Activated B cell treated with CpG ODN at 0.5 μM for 24 hours (primary cell): ENCODE measurements around the gene TEAD3. TPM values are rescaled to one million over a fixed set of nuclear protein-coding genes. Genes with fewer than 3 reads are reported as not detected.

ENCODE experiments used
- ATAC-seq: fragments of 200-7000 bp; cut with Tn5 transposase; one replicate; pipeline ENCODE4 v1.10.0; 2021; ENCODE audit warnings: low read depth, mild to moderate bottlenecking, moderate library complexity
- CTCF ChIA-PET: fragments of 350-600 bp; sonication (Branson Sonifier 250); formaldehyde crosslinking; loops from one replicate; lab custom pipeline; 2021; ENCODE audit warnings: antibody characterized with exemption; lab: Charles Lee
- POLR2A ChIA-PET: fragments of 350-600 bp; sonication (Branson Sonifier 250); formaldehyde crosslinking; loops from one replicate; lab custom pipeline; 2021; ENCODE audit warnings: antibody characterized with exemption; lab: Charles Lee
- DNase-seq: peaks from one replicate; pipeline ENCODE4 v3.0.0; 2022
- H3K27ac Mint-ChIP-seq: one replicate; pipeline ENCODE4 v1.8.0; 2020; ENCODE audit warnings: mixed read lengths
- H3K27me3 Mint-ChIP-seq: one replicate; pipeline ENCODE4 v1.8.0; 2021; ENCODE audit warnings: mixed read lengths
- H3K36me3 Mint-ChIP-seq: one replicate; pipeline ENCODE4 v1.8.0; 2021; ENCODE audit warnings: low read depth, mixed read lengths
- H3K4me1 Mint-ChIP-seq: one replicate; pipeline ENCODE4 v1.8.0; 2021; ENCODE audit warnings: mixed read lengths
- H3K4me3 Mint-ChIP-seq: one replicate; pipeline ENCODE4 v1.8.0; 2020; ENCODE audit warnings: mild to moderate bottlenecking, mixed read lengths
- H3K9me3 Mint-ChIP-seq: one replicate; pipeline ENCODE4 v1.8.0; 2020; ENCODE audit warnings: mixed read lengths
- CTCF ChIP-seq: fragments of 200-600 bp; IDR thresholded peaks from one replicate; pipeline ENCODE4 v1.8.0; 2022; ENCODE audit warnings: antibody characterized with exemption, mild to moderate bottlenecking
- intact Hi-C: fragments of 100-400 bp; cut with micrococcal nuclease; formaldehyde crosslinking; loops from one replicate; pipeline ENCODE4 v1.15.1; 2024
- total RNA-seq: library from RNA; stranded (reverse); gene quantifications from 2 replicates; pipeline ENCODE4 v1.2.3, GENCODE V29; 2022

TEAD3 gene
- total RNA-seq, 1 donor from 2014 or later, result 0.13 TPM

- TF ChIP-seq CTCF, result no peak
- H3K36me3 Mint-ChIP-seq, result no peaks in the 10 kb centered on the region
- H3K27me3 Mint-ChIP-seq, result no peaks in the 10 kb centered on the region
- H3K4me3 Mint-ChIP-seq, result no peak overlapping the region
- ChIA-PET POLR2A (no interaction called here), CTCF (no interaction called here)
- H3K4me1 Mint-ChIP-seq, result peaks cover 5% of the 10 kb centered on the region
- H3K9me3 Mint-ChIP-seq, result no peaks in the 10 kb centered on the region
- ATAC-seq (no peak), DNase-seq (no peak)
- intact Hi-C loops, result no loop called here
- no peak overlapping the region for H3K27ac Mint-ChIP-seq
These were observed 51.2 kb downstream of the TEAD3 start for GRCh38 chr6:35445691-35446090.

- H3K27me3 Mint-ChIP-seq, result no peaks in the 10 kb centered on the region
- H3K27ac Mint-ChIP-seq, result no peak overlapping the region
- no peaks in the 10 kb centered on the region for H3K9me3 Mint-ChIP-seq
- H3K36me3 Mint-ChIP-seq, result no peaks in the 10 kb centered on the region
- ChIA-PET POLR2A (no interaction called here), CTCF (no interaction called here)
- H3K4me1 Mint-ChIP-seq, result no peaks in the 10 kb centered on the region
- ATAC-seq (no peak), DNase-seq (no peak)
- no peak for TF ChIP-seq CTCF
- intact Hi-C loops, result no loop called here
- no peak overlapping the region for H3K4me3 Mint-ChIP-seq
These were observed 53.4 kb downstream of the TEAD3 start for GRCh38 chr6:35443341-35444030.

- DNase-seq, result no peak
- H3K4me1 Mint-ChIP-seq, result no peaks in the 10 kb centered on the region
- H3K9me3 Mint-ChIP-seq, result no peaks in the 10 kb centered on the region
- intact Hi-C loops, result no loop called here
- no peak for TF ChIP-seq CTCF
- ChIA-PET POLR2A (interaction anchor here (0.6 kb wide), 1 partner anchor 1671 kb away, joined by 3 read pairs; no protein-coding TSS in a partner anchor), CTCF (no interaction called here)
- H3K27ac Mint-ChIP-seq, result no peak overlapping the region
- H3K4me3 Mint-ChIP-seq, result no peak overlapping the region
- ATAC-seq, result no peak
- no peaks in the 10 kb centered on the region for H3K36me3 Mint-ChIP-seq
- H3K27me3 Mint-ChIP-seq, result no peaks in the 10 kb centered on the region
These were observed 54.2 kb downstream of the TEAD3 start for GRCh38 chr6:35442693-35443092.

GRCh38 chr6:35441642-35442041 lies 55.2 kb downstream of the TEAD3 start:
- no peak for TF ChIP-seq CTCF
- POLR2A ChIA-PET, result no interaction called here
- DNase-seq, result no peak
- no peaks in the 10 kb centered on the region for H3K9me3 Mint-ChIP-seq
- no peaks in the 10 kb centered on the region for H3K36me3 Mint-ChIP-seq
- no peak overlapping the region for H3K4me3 Mint-ChIP-seq
- no peak overlapping the region for H3K27ac Mint-ChIP-seq
- intact Hi-C loops, result no loop called here
- no peaks in the 10 kb centered on the region for H3K27me3 Mint-ChIP-seq
- CTCF ChIA-PET, result no interaction called here
- H3K4me1 Mint-ChIP-seq, result no peaks in the 10 kb centered on the region
- ATAC-seq, result no peak

- DNase-seq (no peak), ATAC-seq (no peak)
- TF ChIP-seq CTCF, result no peak
- Mint-ChIP-seq H3K4me3 (no peak overlapping the region), H3K36me3 (no peaks in the 10 kb centered on the region), H3K4me1 (no peaks in the 10 kb centered on the region), H3K27ac (no peak overlapping the region), H3K27me3 (no peaks in the 10 kb centered on the region), H3K9me3 (no peaks in the 10 kb centered on the region)
- intact Hi-C loops, result no loop called here
- POLR2A ChIA-PET, result no interaction called here
- CTCF ChIA-PET, result no interaction called here
These were observed 55.7 kb downstream of the TEAD3 start for GRCh38 chr6:35441205-35441604.
